Fibroblast of peridontal ligament (primary cell): ENCODE measurements around the gene SDK1.

ENCODE experiments used
- DNase-seq: peaks from one replicate; pipeline ENCODE4 v3.0.0-alpha.2; 2010; ENCODE audit errors: extremely low read depth

The SDK1 gene, protein sequence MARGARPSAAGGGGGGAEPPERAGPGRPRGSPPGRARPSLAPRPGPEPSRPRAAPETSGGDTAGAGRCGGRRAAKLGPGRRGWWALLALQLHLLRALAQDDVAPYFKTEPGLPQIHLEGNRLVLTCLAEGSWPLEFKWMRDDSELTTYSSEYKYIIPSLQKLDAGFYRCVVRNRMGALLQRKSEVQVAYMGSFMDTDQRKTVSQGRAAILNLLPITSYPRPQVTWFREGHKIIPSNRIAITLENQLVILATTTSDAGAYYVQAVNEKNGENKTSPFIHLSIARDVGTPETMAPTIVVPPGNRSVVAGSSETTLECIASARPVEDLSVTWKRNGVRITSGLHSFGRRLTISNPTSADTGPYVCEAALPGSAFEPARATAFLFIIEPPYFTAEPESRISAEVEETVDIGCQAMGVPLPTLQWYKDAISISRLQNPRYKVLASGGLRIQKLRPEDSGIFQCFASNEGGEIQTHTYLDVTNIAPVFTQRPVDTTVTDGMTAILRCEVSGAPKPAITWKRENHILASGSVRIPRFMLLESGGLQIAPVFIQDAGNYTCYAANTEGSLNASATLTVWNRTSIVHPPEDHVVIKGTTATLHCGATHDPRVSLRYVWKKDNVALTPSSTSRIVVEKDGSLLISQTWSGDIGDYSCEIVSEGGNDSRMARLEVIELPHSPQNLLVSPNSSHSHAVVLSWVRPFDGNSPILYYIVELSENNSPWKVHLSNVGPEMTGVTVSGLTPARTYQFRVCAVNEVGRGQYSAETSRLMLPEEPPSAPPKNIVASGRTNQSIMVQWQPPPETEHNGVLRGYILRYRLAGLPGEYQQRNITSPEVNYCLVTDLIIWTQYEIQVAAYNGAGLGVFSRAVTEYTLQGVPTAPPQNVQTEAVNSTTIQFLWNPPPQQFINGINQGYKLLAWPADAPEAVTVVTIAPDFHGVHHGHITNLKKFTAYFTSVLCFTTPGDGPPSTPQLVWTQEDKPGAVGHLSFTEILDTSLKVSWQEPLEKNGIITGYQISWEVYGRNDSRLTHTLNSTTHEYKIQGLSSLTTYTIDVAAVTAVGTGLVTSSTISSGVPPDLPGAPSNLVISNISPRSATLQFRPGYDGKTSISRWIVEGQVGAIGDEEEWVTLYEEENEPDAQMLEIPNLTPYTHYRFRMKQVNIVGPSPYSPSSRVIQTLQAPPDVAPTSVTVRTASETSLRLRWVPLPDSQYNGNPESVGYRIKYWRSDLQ (N-terminal part only)

DNA sequence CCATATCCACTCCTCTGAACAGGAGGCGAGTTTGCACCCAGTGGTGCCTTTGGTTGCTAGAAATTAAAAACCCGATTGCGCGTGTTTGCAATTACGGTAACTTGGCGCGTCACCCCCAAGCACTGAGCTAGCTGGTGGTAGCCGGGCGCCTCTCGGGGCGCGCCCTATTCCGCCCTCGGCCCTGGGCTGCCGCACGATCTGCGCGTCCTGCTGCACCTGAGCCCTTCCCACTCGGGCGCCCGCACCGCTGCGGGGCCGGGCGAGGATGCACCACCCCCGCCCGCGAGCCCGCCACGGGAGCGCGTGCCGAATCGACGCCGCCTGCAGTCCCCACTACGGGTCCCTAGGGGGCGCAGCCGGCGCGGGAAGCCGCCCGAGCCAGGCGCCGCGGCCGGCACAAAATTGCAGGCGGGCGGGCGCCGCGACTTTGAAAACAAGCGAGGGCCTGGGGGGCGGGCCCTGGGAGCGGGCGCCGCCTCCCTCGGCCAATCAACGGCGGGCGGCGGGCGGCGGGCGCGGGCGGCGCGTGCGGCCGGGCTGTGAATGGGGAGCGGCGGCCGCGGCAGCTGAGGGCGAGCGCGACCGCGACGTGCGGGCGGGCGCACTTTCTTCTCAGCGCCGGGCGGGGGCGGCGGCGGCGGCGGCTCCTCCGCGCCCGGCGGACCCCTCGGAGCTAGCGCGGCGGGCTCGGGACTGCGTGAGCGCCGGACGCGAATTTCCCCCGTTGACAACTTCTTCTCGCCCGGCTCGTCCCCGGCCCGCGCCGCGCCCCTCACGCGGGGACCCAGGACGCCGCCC is at the start of gene SDK1:
Gene SDK1, plus strand, starts transcription at position 602 of the 798 bp plus-strand sequence. CDS start 335 bp downstream, outside the sequence.
- peak; percentile 52 for DNase-seq

DNA sequence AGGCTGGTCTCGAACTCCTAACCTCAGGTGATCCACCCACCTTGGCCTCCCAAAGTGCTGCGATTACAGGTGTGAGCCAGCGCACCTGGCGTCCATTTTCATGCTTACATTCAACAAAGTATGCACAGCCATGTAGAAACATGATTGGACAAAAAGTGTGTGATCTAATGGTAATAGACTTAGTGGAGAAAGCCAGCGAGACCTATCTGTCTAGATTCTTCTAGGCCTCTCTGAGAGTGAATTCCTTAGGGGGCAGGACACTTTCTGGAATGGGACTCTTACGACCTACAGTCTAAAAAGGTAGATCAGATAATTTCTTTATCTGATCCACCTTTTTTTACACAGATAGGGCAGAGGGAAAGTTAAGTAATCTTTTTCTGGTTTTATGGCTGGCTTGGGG is 46.3 kb upstream of the SDK1 start:
- DNase-seq, result no peak

DNA sequence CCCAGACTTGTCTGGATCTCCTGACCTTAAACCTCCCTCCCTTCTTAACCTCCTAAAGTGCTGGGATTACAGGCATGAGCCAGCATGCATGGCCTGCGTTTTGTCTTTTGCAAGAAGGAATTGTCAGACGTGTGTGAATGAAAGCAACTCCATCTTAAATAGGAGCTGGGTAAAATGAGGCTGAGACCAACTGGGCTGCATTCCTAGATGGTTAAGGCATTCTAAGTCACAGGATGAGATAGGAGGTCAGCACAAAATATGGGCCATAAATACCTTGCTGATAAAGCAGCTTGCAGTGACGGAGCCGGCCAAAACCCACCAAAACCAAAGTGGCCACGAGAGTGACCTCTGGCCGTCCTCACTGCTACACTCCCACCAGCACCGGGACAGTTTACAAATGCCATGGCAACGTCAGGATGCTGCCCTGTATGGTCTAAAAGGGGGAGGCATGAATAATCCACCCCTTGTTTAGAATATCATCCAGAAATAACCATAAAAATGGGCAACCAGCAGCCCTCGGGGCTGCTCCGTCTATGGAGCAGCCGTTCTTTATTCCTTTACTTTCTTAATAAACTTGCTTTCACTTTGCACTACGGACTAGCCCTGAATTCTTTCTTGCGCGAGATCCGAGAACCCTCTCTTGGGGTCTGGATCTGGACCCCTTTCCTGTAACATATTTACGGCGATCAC is 41.2 kb upstream of the SDK1 start:
- no peak for DNase-seq

DNA sequence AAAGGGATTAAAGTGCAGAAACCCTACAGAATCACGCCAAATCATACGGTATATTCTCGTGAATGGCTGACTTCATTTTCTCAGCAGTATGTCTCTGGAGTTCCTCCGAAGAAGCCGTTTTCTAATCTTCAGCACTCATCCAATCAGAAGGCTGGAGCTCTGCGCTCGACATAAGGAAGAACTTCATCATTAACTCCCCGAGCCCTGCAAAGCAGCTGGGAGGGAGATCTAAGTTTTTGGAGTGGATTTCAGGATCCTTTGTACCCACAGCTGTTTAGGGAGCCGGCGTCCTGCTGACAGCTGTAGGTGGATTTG is 40.7 kb upstream of the SDK1 start:
- peak; percentile 12 for DNase-seq

DNA sequence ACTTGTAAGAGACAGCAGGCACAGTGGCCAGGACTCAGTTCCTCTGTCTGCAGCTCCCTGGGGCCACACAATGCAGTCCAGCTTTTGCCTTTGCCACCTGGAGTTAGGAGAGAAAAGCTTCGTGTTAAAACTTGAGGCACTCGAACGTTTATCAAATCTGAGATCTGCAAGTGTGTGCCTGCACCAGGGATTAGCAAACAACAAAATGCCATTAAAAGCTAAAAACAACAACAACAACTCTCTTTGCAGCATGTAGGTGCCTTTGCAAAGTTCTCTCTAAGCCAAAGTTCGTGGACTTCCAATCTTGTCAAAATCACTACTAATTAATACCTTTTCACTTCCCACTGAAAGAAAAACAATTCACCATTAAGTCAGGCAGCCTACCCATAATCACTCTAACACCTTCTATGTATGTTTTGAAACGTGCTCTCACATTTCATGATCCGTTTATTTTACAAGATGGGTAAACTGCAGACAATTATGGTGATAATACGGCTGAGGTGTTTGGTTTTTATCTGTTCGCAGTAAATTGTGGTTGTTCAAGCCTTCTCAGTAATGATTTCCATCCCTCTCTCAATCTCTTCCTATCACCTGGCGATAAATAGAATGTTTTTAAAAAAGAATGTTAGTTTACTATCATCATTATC is 36.2 kb upstream of the SDK1 start:
- no peak for DNase-seq

DNA sequence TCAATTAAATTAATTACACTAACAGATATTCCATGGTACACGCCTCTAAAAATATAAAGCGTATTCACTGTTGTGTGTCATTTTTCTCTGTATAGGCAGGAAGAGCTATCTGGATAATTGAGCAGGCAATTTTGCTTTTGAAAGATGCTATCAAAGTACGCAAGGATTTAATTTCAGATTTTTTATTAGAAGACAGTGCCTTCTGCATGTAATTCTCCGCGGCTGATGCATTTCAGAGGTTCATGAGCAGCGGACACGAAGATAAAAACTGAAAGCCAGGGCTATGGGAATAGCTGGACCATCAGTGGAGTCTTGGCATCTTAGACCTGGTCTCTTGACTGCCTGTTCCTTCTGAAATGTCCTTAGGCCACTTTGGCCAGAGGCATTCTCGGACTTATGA is 35.7 kb upstream of the SDK1 start:
- no peak for DNase-seq

DNA sequence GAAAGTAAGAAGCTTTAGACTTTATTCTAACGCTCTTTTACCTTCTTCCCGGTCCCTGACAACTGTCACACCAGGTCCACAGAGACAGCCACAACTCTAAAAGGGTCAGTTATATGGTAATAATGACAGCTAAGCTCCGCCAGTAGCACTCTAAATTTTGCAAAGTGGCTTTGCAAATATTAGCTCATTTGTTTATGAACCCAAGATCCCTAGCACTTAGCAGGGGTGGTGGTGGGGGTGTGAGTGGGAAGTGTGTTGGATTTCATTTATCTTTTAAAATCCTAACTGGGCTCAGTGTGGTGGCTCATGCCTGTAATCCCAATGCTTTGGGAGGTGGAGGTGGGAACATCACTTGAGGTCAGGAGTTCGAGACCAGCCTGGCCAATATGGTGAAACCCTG is 34.8 kb upstream of the SDK1 start:
- DNase-seq, result no peak

DNA sequence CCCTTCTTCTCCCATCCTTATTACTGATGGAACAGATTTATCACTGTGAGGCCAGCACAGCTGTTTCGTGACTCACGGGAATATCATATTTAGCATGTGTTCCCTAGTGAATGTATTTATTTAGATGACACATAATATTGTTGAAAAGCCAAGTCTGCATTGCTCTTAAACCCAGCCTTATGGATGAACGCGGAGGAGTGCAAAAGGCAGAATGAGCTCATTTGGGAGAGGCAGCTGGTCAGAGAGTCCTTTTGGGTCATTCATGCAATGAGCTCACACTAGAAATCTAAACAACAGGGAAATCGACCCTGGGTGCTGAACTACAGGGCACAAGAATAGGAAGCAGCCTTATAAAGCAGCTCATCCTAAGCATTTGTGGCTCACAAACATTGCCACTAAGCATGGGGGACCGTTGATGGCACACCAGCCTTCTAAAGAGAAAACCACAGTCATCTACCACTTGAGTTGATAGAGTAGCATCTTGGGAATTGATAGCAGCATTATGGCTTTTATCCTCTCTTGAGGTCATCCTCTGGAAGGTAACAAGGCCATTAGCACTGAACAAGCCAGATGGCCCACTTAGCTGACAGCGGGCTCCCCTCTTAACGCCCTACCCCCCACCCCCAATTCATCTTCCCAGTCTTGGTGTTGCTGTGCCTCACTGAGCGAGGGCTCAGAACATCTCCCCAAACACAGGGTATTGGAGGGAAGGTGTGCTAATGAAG is 32.9 kb upstream of the SDK1 start:
- DNase-seq, result peak; percentile 19

DNA sequence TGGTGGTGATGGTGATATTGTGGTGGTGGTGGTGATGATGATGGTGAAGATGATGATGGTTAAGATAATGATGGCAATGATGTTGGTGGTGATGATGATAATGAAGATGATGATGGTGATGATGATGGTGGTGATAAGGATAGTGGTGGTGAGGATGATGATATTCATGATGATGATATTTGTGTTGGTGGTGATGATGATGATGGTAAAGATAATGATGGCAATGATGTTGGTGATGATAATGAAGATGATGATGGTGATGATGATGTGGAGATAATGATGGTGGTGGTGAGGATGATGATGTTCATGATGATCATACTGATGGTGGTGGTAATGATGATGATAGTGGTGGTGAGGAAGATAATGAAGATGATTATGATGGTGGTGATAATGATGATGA is 30.7 kb upstream of the SDK1 start:
- no peak for DNase-seq

DNA sequence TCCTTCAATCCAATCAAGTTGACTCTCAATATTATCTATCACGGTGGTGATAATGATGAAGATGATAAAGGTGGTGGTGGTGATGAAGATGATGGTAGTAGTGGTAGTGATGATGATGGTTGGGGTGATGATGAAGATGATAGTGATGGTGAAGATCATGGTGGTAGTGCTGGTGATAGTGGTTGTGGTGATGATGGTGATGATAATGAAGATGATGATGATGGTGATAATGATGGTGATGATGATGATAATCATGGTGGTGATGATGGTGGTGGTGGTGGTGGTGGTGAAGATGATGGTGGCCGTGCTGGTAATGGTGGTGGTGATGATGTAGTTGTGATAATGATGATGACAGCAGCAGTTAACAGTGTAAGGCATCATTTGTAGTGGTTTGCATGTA is 29.8 kb upstream of the SDK1 start:
- DNase-seq, result no peak

DNA sequence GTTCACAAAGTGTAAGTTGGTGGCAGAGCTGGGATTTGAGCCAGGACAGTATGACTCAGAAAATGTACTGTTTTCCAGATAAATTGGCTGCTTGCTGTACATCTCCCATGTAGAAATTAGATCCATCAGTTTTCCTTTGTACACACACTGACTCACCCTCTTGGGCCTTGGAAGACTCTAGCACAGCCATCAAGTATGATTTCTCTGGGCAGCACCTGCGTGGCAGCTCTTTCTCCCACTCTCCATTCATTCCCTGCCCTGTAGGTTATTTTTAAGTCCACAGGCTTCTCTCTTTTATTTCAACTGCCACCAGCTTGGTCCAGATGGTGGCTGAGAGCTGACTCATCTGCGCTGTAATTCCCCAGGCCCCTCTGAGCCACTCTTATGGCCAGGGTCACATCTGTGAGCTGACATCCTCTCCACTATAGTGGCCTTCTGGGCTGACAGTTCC is 28.3 kb upstream of the SDK1 start:
- no peak for DNase-seq

DNA sequence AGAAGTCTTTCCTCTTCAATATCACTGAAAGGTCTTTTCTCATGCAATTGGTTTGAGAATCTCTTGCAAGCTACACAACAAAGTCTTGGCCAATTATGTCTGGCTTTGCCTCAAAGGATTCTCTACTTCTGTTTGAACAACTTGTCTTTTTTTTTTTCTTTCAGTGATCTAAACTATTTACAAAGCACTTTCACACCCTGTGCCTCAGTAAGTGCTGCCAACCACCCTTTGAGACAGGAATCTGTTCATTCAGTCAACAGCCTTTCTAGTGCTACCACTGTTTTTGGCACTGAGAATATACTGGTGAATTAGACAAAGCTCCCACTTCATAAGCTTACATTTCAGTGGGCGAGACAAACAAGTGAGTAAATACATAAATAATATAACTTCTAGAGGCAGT is 26.9 kb upstream of the SDK1 start:
- DNase-seq, result no peak

DNA sequence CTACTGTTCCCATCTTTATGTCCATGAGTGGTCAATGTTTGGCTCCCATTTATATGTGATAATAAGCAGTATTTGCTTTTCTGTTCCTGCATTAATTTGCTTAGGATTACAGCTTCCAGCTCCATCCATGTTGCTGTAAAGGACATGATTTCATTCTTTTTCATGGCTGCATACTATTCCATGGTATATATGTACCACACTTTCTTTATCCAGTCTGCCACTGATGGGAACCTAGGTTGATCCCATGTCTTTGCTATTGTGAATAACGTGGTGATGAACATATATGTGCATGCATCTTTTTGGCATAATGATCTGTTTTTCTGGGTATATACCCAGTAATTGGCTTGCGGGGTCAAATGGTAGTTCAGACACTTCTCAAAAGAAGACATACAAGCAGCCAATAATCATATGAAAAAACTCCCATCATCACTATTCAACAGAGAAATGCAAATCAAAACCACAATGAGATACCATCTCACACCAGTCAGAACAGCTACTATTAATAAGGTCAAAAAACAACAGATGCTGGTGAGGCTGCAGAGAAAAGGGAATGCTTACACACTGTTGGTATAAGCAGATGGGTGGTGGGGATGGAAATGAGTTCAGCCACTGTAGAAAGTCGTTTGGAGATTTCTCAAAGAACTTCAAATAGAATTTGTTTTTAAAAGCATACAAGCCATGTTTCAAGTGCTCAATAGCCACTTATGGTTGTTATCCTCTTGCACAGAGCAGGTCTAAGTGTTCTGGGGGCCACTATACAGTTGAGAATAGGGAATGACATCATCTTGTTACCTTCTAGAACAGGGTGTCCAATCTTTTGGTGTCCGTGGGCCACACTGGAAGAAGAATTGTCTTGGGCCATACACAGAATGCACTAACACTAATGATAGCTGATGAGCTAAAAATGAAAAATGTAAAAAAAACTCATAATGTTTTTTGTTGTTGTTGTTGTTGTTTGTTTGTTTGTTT is 23.2 kb upstream of the SDK1 start:
- DNase-seq, result no peak

DNA sequence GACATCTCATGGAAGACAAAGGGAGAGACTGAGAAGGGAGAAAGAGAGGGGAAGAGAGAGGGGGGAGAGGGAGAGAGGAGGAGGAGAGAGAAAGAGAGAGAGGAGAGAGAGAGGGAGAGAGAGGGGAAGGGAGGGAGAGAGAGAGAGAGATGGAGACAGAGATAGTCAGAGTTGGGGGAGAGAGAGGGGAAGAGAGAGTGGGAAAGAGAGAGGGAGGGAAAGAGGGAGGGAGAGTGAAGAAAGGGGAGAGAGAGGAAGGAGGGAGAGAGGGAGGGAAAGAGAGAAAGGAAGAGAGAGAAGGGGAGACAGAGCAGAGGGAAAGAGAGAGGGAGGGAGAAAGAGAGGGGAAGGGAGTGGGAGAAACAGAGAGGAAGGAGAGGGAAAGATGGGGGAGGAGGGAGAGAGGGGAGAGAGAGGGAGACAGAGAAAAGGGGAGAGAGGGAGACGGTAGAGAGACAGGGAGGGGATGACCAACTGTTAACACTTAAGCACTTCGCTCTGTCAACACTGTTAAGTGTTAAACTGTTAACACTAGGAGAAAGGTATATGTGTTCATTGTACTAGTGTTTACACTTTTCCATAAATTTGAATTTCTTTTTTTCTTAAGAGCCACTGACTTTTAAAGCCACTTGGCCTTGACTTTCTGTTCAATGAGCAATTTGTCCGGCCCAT is 21.8 kb upstream of the SDK1 start:
- DNase-seq, result no peak

DNA sequence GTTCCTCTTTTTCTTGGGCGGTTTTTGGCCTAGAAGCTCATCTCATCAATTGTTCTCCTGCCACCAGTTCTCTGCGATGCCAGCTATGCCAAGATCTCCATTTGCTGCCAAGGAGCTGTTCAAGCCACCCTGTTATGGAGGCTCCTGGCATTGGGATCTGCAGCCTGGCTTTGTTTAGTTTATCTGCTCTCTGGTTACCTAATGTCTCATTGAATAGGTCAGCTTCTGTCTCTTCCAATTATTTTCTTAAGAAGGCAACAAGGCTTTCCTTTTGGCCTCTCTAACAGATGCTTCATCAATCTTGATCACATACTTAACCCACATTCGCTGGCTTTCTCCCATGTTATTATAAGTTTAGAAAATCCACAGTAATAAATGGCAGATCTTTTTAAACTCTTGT is 20.6 kb upstream of the SDK1 start:
- no peak for DNase-seq

DNA sequence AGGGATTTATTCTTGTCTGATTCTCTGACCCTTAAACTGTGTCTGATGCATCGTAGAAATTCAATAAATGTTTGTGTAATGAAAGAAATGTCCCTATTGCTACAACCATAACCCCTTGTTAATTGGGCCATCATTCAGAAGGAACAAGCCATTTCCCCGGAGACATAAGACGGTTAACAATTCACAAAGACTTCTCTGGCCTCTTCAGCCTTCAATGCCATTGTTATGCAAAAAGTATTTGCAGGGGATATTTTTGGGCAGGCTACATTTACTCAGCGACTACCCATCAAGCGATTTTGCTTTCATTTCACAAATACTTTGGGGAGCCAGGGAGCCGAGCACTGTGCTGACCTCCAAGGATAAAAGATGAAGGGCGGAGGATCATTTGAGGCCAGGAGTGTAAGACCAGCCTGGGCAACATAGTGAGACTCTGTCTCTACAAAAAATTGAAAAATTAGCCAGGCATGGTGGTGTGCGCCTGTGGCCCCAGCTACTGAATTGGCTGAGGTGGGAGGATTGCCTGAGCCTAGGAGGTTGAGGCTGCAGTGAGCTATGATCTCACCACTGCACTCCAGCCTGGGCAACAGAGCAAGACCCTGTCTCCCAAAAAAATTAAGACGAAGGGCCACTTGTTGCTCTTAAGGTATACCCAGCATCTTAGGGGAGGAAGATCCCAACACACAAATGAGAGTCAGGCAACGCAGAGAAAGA is 20.0 kb upstream of the SDK1 start:
- DNase-seq, result no peak

DNA sequence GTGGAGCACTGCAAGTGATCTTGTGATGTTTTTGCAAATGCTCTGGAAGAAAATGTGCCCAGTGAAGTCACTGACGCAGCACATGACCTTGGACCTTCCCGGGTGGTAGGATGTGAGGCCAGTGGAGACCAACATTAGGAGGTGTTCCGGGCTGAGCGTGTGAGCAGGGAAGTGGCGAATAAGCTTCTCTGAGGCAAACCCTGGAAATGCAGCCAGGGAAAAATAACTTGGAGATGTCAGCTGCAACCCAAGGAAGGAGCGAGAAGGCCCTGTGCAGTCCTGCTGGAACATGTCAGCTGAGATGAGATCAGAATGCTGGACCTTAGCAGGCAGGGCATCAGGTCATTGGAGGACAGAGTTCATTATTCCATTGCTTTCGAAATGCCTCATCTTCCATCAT is 18.6 kb upstream of the SDK1 start:
- DNase-seq, result no peak
